GM21576 (cell line): ENCODE data around the gene KCNC4.

ENCODE experiments used
- ATAC-seq: cut with Tn5 transposase; IDR thresholded peaks from one replicate; pipeline ENCODE4 v1.9.1; 2021; ENCODE audit warnings: mild to moderate bottlenecking, moderate library complexity; ENCODE audit not compliant: unreplicated experiment

KCNC4 gene

DNA sequence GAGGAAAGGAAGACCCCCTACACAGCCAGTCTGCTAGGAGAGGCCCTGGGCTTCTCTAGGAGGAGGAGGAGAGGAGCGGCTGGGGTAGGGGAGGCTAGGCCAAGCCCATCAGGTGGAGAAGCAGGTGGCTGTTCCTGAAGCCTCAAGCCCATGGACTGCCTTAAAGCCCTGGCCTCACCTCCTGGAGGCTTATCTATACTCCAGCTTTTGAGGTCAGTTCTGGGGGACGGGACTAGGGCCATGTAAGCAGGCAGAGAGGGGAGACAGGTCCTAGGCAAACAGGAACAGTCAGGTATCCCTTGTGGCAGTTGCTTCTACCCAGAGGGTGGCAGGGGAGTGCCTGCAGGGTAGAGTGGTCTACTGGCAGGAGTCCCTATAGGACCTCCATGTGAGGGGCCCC is 40.6 kb downstream of the KCNC4 start:
- no peak for ATAC-seq

DNA sequence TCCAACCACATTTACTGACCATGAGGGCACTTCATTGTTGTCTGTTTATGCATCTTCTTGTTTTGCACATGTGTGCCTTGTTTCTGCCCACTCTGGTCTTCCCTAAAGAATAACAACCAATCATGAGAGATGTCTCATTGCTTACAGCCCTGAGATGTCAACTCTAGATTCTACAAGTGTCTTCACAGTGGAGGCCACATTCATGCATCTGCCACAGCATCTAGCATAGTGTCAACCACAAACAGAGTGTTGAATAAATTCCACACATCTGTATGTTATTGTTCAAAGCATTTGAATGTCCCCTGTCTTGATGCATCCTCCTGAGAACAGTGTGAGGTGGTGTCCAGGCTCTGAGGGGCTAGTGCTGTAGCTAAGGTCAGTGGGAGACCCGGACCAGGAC is 43.1 kb downstream of the KCNC4 start:
- no peak for ATAC-seq

DNA sequence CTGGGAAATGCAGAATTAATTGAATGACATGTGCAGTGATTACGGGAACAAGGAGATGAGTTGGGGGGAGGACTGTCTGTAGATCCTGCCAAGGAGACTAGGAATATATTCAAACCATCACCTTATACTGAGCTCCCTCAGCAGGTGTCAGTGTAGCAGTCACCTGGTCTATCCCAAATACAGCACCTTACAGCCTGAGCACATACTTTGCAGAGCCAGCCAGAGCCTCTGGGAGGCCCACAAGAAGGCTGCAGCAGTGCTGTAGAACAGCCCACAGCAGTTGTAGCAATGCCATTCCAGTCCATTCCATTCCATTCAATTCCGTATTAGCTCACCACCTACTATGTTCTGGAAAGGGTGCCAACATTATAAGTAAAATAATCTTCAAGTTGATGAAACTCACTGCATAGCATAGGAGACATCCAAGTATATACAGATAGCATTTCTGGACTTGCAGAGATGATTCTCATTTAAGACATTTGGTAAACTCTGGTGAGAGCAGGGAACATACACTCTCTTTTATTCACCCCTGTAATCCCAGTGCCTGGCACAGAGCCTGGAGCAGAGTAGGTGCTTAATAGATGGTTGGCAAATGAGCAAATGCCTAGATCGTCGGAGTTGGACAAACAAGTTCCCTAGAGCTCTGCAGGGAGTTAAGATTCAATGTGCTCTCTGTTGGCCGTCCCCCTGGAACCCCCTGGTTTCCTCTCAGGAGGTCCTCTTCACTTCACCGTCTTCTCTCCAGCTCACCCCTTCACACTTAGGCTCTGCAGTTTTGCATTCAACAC is 44.7 kb downstream of the KCNC4 start:
- no peak for ATAC-seq

DNA sequence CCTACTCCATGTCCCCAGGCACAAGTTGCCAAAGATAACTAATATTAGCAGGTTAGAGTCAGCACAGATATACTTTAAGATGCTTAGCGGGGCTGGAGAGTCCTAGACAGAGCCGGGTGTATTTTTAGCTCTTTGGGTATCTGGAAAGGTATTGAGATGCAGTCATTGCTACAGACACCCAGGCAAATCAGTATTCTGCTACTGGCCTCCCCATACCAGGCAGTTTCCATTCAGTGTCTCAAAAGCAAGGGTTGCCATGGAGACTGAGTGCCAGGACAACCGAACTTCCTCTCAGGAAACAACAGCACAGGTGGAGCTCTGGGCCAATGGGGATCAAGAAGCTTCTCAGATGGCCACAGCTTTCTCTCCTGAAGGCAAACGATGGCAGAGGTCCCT is 45.3 kb downstream of the KCNC4 start:
- no peak for ATAC-seq

DNA sequence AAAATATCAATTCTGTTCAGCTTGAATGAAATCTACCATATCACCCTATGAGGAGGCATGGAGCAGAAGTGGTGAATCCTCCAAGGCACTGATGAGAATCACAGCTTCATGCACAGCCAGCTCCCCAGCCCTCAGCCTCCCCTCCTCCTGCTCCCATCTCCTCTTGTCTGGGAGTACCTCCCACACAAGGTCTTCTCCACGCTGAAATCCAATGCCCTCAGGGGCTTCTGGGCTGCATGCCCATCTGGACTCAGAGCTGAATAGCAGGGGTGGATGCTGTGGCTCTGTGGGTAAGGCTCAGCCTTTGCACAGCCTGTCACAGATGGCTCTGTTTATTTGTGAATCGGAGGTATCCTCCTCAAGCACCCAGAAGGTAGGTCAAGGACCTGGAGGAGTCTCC is 48.6 kb downstream of the KCNC4 start:
- ATAC-seq = no peak

- ATAC-seq = no peak
Observed at GRCh38 chr1:110259770-110260169, 49.7 kb downstream of the KCNC4 start.
